ENCODE results near the gene SERPINB6. TPM values are rescaled to one million over a fixed set of nuclear protein-coding genes. Genes with fewer than 3 reads are reported as not detected.

The SERPINB6 gene
- total RNA-seq, 1 donor from 2014 or later, result 56.1 TPM

DNA sequence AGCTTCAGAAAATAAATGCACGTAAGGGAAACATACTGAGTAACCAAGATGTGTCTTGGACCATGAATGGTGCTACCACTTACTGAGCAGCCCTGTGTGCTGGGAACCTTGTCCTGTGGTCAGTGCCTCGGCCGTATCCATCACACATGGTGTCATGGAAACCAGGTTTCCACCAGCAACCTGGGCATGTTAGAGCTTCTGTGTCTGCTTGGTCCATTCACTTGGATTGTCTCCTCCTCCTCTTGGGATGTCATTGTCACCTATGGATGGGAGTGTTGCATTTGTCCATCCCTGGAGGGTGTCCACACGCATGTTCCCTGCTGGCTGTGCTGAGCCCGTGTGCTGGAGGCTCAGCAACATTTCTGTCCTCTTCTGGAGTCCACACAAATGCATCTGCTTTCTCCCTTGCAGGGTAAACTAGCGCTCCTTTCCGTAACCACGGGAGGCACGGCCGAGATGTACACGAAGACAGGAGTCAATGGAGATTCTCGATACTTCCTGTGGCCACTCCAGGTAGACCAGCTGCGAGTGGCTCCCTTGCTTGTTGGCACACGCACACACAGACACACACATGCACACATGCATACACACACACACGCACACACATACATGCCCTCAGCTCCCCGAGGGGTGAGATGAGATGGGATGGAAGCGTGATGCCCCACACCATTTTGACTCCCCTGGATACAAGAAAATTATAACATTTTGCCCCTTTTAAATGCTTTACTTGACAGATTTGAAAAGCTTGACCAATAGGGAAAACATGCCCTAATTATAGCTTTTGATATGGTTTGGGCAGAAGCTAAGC lies 45.3 kb upstream of the SERPINB6 start:
- intact Hi-C loops (cut with micrococcal nuclease), result no loop called here
- TF ChIP-seq CTCF (IDR thresholded peaks at IDR 0.05), result no peak
- ATAC-seq (ENCODE audit: low read depth), result no peak
- Mint-ChIP-seq H3K27me3 (no peaks in the 10 kb centered on the region), H3K27ac (no peak overlapping the region), H3K9me3 (peaks cover 10% of the 10 kb centered on the region), H3K36me3 (ENCODE audit: low read depth) (peaks cover 33% of the 10 kb centered on the region), H3K4me1 (no peaks in the 10 kb centered on the region), H3K4me3 (no peak overlapping the region)
- ChIA-PET CTCF (no interaction called here), POLR2A (interaction anchor here (1.0 kb wide), 1 partner anchor 49 kb away, joined by 3 read pairs; no protein-coding TSS in a partner anchor)
- no peak for DNase-seq

- Mint-ChIP-seq H3K27ac (no peak overlapping the region), H3K4me1 (no peaks in the 10 kb centered on the region), H3K9me3 (peaks cover 23% of the 10 kb centered on the region), H3K4me3 (no peak overlapping the region), H3K27me3 (no peaks in the 10 kb centered on the region), H3K36me3 (ENCODE audit: low read depth) (peaks cover 47% of the 10 kb centered on the region)
- intact Hi-C loops (cut with micrococcal nuclease), result no loop called here
- no peak for TF ChIP-seq CTCF (IDR thresholded peaks at IDR 0.05)
- ATAC-seq (ENCODE audit: low read depth) (no peak), DNase-seq (no peak)
- CTCF ChIA-PET, result no interaction called here
- POLR2A ChIA-PET, result interaction anchor here (1.5 kb wide), 1 partner anchor 9 kb away, joined by 3 read pairs; no protein-coding TSS in a partner anchor
These were observed 43.8 kb upstream of the SERPINB6 start for GRCh38 chr6:3015144-3015543.

GRCh38 chr6:3014675-3015066 lies 43.3 kb upstream of the SERPINB6 start:
- H3K4me3 Mint-ChIP-seq, result no peak overlapping the region
- ChIA-PET CTCF (no interaction called here), POLR2A (interaction anchor here (1.5 kb wide), 1 partner anchor 9 kb away, joined by 3 read pairs; no protein-coding TSS in a partner anchor)
- peaks cover 49% of the 10 kb centered on the region for H3K36me3 Mint-ChIP-seq (ENCODE audit: low read depth)
- ATAC-seq (ENCODE audit: low read depth) (no peak), DNase-seq (no peak)
- no peaks in the 10 kb centered on the region for H3K27me3 Mint-ChIP-seq
- no peaks in the 10 kb centered on the region for H3K4me1 Mint-ChIP-seq
- TF ChIP-seq CTCF (IDR thresholded peaks at IDR 0.05), result no peak
- H3K27ac Mint-ChIP-seq, result no peak overlapping the region
- intact Hi-C loops (cut with micrococcal nuclease), result no loop called here
- peaks cover 24% of the 10 kb centered on the region for H3K9me3 Mint-ChIP-seq

DNA sequence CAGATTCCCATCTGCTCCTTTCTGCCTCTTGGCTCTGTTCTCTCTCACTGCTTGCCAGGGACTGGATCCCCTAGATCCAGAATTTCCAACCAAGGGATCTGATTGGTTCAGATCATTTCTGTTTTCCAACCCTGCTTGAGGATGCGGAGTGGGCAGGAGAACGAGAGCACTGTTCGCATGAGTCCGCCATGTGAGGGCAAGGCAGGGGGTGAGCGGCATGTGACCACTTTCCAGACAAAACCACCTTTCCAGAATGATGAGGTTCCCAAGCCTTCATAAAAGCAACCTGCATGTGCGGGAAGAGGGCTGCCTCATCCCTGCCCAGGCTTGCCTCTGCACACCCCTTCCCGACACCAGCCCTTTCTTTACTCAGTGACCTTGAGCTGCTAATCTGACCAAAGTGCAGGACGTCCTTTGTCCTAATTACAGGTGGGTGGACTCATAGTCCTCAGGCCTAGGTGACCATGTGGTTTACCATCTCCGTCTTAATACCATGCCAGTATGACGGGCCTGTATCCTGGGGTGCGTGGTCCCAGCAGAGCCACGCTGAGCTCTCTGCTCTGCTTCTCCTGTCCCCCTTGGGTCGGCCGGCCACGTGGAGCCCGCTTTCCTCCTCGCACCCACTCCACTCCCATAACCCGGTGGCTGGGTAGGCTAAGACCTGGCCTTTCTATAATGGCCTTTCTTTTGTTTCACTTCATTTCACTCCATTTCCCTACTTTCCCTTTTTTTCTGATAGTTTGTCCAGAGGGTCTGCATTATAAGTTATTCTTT lies 42.7 kb upstream of the SERPINB6 start:
- CTCF ChIA-PET, result no interaction called here
- intact Hi-C loops (cut with micrococcal nuclease), result no loop called here
- no peak overlapping the region for H3K4me3 Mint-ChIP-seq

More for the DNA sequence above, 42.7 kb upstream of the SERPINB6 start:
- POLR2A ChIA-PET, result interaction anchor here (1.5 kb wide), 1 partner anchor 10 kb away, joined by 3 read pairs; no protein-coding TSS in a partner anchor
- ATAC-seq (ENCODE audit: low read depth), result no peak
- no peaks in the 10 kb centered on the region for H3K4me1 Mint-ChIP-seq
- H3K27me3 Mint-ChIP-seq, result no peaks in the 10 kb centered on the region
- no peak for TF ChIP-seq CTCF (IDR thresholded peaks at IDR 0.05)
- H3K27ac Mint-ChIP-seq, result no peak overlapping the region
- H3K36me3 Mint-ChIP-seq (ENCODE audit: low read depth), result peaks cover 51% of the 10 kb centered on the region
- no peak for DNase-seq
- H3K9me3 Mint-ChIP-seq, result peaks cover 24% of the 10 kb centered on the region
